HL-60 (cell line): ENCODE data around the gene KLK10.

Experiments
- DNase-seq, 2 experiments: peaks; one replicate each; pipeline ENCODE4 v3.0.0-alpha.2; 2010 to 2020; ENCODE audit warnings: low read depth in 1 of 2, low spot score in 1 of 2
- H3K27ac ChIP-seq: fragments of 250-450 bp; sonication (Bioruptor Pico); replicated peaks from 2 replicates; pipeline ENCODE4 v1.5.1; 2020; ENCODE audit warnings: mild to moderate bottlenecking, moderate library complexity
- H3K27me3 ChIP-seq: fragments of 250-450 bp; sonication (Bioruptor Pico); 2 replicates; pipeline ENCODE4 v1.5.1; 2021; ENCODE audit warnings: mild to moderate bottlenecking, moderate library complexity; ENCODE audit not compliant: insufficient read depth, poor library complexity, severe bottlenecking
- H3K4me3 ChIP-seq: replicated peaks from 2 replicates; pipeline ENCODE4 v1.5.1; 2011; ENCODE audit warnings: mild to moderate bottlenecking, control low read depth, low read length; ENCODE audit not compliant: insufficient read depth
- CTCF ChIP-seq: IDR thresholded peaks from one replicate; pipeline ENCODE4 v1.5.1; 2011; ENCODE audit warnings: low read length, control low read depth, inconsistent platforms; ENCODE audit not compliant: insufficient read depth
- GABPA ChIP-seq: IDR thresholded peaks from 2 replicates; pipeline ENCODE4 v1.6.1; 2012; ENCODE audit warnings: low read depth
- POLR2AphosphoS5 ChIP-seq: IDR thresholded peaks from 2 replicates; pipeline ENCODE4 v1.6.1; 2012; ENCODE audit warnings: low read depth
- SPI1 ChIP-seq: IDR thresholded peaks from 2 replicates; pipeline ENCODE4 v1.6.1; 2012; ENCODE audit warnings: low read depth, mild to moderate bottlenecking, borderline replicate concordance
- TF ChIP-seq, protein P1 (sequence below): IDR thresholded peaks from 2 replicates; pipeline ENCODE4 v1.6.1; 2012; ENCODE audit warnings: low read depth; ENCODE audit not compliant: insufficient replicate concordance

Gene KLK10

DNA sequence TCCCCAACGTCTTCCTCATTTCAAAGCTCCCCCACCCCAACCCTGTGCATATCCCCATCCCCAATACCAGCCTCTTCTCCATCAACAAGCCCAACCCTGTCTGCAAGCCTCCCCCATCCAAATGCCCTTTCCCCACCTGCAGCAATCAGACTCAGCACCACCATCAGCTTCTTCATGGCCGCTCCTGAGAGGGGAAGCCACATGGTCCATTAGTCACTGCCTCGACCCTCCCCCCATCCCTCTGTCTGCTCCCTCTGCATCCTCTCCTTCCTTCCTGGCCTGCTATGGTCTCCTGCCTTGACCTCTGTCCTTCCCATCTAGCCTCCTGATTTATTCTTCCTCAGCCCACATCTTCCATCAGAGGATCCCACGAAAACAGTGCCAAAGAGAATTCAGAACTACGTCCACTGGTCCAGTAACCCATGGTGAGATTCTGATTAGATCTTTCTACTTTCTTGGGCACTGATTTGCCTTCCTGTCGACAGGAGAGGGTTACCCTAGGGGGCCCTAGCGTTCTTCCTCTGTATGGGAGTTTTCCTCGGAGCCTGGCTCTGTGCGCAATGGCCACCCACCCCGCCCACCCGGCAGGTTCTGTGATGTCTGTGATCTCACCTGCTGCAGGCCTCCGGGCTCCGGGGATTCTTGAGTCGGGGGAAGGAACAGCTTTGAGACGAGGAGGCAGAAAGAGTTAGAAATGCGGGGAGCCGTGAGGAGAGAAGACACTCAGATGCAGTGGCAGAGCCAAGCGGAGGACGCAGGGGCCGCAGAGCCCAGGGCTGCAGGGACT is 51.4 kb downstream of the KLK10 start:
- DNase-seq: no peak
- no peak overlapping the region for H3K4me3 ChIP-seq
- no peaks in the 10 kb centered on the region for H3K27me3 ChIP-seq
- TF ChIP-seq GABPA (no peak), POLR2AphosphoS5 (no peak), CTCF (no peak), SPI1 (no peak)
- TF ChIP-seq, protein P1, sequence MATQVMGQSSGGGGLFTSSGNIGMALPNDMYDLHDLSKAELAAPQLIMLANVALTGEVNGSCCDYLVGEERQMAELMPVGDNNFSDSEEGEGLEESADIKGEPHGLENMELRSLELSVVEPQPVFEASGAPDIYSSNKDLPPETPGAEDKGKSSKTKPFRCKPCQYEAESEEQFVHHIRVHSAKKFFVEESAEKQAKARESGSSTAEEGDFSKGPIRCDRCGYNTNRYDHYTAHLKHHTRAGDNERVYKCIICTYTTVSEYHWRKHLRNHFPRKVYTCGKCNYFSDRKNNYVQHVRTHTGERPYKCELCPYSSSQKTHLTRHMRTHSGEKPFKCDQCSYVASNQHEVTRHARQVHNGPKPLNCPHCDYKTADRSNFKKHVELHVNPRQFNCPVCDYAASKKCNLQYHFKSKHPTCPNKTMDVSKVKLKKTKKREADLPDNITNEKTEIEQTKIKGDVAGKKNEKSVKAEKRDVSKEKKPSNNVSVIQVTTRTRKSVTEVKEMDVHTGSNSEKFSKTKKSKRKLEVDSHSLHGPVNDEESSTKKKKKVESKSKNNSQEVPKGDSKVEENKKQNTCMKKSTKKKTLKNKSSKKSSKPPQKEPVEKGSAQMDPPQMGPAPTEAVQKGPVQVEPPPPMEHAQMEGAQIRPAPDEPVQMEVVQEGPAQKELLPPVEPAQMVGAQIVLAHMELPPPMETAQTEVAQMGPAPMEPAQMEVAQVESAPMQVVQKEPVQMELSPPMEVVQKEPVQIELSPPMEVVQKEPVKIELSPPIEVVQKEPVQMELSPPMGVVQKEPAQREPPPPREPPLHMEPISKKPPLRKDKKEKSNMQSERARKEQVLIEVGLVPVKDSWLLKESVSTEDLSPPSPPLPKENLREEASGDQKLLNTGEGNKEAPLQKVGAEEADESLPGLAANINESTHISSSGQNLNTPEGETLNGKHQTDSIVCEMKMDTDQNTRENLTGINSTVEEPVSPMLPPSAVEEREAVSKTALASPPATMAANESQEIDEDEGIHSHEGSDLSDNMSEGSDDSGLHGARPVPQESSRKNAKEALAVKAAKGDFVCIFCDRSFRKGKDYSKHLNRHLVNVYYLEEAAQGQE: no peak
- no peak overlapping the region for H3K27ac ChIP-seq

GRCh38 chr19:50964266-50964665 is 55.2 kb downstream of the KLK10 start:
- DNase-seq: no peak
- Histone ChIP-seq H3K27me3 (no peaks in the 10 kb centered on the region), H3K27ac (no peak overlapping the region), H3K4me3 (no peak overlapping the region)
- TF ChIP-seq CTCF: no peak

GRCh38 chr19:50963381-50963780 is 56.1 kb downstream of the KLK10 start:
- H3K4me3 ChIP-seq: no peak overlapping the region
- DNase-seq: no peak
- H3K27me3 ChIP-seq: no peaks in the 10 kb centered on the region
- TF ChIP-seq SPI1 (no peak), POLR2AphosphoS5 (no peak), GABPA (no peak), CTCF (no peak)
- TF ChIP-seq, protein P1: no peak
- no peak overlapping the region for H3K27ac ChIP-seq
